Measurements from ENCODE around the gene NPR1.

GRCh38 chr1:153649137-153649862 is 29.2 kb upstream of the NPR1 start:
- TF ChIP-seq CTCF (IDR thresholded peaks at IDR 0.05) (no peak), MXD4 (CRISPR knock-in tag; IDR thresholded peaks at IDR 0.05; ENCODE audit: borderline replicate concordance) (no peak), ELF4 (CRISPR knock-in tag; IDR thresholded peaks at IDR 0.05; ENCODE audit: low read depth) (no peak), ZNF317 (CRISPR knock-in tag; IDR thresholded peaks at IDR 0.05; ENCODE audit: borderline replicate concordance, low read depth) (no peak), MYBL2 (CRISPR knock-in tag; IDR thresholded peaks at IDR 0.05) (no peak), FOXJ3 (CRISPR knock-in tag; IDR thresholded peaks at IDR 0.05; ENCODE audit: borderline replicate concordance) (no peak), ZSCAN18 (CRISPR knock-in tag; IDR thresholded peaks at IDR 0.05) (no peak), GABPB1 (CRISPR knock-in tag; IDR thresholded peaks at IDR 0.05) (no peak), FOXP4 (CRISPR knock-in tag; IDR thresholded peaks at IDR 0.05) (no peak), ATF1 (CRISPR knock-in tag; IDR thresholded peaks at IDR 0.05) (no peak), STAT6 (CRISPR knock-in tag; conservative IDR thresholded peaks at IDR 0.05; ENCODE audit: low read depth) (no peak)
- TF ChIP-seq, protein P1, sequence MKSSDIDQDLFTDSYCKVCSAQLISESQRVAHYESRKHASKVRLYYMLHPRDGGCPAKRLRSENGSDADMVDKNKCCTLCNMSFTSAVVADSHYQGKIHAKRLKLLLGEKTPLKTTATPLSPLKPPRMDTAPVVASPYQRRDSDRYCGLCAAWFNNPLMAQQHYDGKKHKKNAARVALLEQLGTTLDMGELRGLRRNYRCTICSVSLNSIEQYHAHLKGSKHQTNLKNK (CRISPR knock-in tag; IDR thresholded peaks at IDR 0.05) = no peak
- TF ChIP-seq, protein P2, sequence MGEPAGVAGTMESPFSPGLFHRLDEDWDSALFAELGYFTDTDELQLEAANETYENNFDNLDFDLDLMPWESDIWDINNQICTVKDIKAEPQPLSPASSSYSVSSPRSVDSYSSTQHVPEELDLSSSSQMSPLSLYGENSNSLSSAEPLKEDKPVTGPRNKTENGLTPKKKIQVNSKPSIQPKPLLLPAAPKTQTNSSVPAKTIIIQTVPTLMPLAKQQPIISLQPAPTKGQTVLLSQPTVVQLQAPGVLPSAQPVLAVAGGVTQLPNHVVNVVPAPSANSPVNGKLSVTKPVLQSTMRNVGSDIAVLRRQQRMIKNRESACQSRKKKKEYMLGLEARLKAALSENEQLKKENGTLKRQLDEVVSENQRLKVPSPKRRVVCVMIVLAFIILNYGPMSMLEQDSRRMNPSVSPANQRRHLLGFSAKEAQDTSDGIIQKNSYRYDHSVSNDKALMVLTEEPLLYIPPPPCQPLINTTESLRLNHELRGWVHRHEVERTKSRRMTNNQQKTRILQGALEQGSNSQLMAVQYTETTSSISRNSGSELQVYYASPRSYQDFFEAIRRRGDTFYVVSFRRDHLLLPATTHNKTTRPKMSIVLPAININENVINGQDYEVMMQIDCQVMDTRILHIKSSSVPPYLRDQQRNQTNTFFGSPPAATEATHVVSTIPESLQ (CRISPR knock-in tag; IDR thresholded peaks at IDR 0.05) = no peak
